ENCODE measurements around the gene GGT7. TPM values are rescaled to one million over a fixed set of nuclear protein-coding genes. Genes with fewer than 3 reads are reported as not detected.

Gene GGT7
- total RNA-seq, 1 experiment from 2014 or later, result 27.7 TPM

DNA sequence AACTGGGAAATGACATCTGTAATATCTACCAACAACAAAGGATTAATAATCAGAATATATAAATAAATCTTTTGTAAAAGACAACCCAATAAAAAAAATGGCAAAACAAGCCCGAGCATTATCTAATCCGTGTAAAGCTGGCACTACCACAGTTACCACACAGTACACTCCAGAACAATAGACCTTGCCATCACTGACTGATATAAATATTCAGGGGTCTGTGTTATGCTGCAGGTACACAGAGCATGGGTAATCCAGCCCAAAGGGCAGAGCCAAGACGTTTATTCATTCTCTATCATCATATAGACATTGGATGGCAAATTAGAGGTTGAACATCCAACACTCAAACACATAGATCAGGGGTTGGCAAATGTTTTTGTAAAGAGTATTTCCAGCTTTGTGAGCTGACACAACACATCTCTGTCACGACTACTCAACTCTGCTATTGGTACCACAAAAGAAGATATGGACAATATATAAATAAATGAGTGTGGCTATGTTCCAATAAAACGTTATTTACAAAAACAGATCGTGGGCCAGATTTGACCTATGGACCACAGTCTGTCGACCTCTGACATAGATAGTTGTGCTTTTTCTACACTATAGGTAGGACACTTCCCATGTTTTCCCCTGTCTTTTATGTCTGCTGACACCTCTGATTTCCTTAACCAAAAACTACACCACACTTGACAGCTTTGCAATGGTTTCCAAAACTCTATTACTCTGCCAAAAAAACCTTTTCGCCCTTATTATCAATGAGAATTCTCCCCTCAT, 51.7 kb downstream of the GGT7 start (continued):
- TF ChIP-seq, protein P1, sequence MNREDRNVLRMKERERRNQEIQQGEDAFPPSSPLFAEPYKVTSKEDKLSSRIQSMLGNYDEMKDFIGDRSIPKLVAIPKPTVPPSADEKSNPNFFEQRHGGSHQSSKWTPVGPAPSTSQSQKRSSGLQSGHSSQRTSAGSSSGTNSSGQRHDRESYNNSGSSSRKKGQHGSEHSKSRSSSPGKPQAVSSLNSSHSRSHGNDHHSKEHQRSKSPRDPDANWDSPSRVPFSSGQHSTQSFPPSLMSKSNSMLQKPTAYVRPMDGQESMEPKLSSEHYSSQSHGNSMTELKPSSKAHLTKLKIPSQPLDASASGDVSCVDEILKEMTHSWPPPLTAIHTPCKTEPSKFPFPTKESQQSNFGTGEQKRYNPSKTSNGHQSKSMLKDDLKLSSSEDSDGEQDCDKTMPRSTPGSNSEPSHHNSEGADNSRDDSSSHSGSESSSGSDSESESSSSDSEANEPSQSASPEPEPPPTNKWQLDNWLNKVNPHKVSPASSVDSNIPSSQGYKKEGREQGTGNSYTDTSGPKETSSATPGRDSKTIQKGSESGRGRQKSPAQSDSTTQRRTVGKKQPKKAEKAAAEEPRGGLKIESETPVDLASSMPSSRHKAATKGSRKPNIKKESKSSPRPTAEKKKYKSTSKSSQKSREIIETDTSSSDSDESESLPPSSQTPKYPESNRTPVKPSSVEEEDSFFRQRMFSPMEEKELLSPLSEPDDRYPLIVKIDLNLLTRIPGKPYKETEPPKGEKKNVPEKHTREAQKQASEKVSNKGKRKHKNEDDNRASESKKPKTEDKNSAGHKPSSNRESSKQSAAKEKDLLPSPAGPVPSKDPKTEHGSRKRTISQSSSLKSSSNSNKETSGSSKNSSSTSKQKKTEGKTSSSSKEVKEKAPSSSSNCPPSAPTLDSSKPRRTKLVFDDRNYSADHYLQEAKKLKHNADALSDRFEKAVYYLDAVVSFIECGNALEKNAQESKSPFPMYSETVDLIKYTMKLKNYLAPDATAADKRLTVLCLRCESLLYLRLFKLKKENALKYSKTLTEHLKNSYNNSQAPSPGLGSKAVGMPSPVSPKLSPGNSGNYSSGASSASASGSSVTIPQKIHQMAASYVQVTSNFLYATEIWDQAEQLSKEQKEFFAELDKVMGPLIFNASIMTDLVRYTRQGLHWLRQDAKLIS (CRISPR knock-in tag; IDR thresholded peaks at IDR 0.05; ENCODE audit: borderline replicate concordance), result no peak
- TF ChIP-seq, protein P2, sequence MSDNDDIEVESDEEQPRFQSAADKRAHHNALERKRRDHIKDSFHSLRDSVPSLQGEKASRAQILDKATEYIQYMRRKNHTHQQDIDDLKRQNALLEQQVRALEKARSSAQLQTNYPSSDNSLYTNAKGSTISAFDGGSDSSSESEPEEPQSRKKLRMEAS (CRISPR knock-in tag; IDR thresholded peaks at IDR 0.05), result no peak
- TF ChIP-seq SMAD3 (CRISPR knock-in tag; IDR thresholded peaks at IDR 0.05; ENCODE audit: borderline replicate concordance), result no peak
- no peak for TF ChIP-seq ZNF281 (CRISPR knock-in tag; IDR thresholded peaks at IDR 0.05)
- TF ChIP-seq, protein P3, sequence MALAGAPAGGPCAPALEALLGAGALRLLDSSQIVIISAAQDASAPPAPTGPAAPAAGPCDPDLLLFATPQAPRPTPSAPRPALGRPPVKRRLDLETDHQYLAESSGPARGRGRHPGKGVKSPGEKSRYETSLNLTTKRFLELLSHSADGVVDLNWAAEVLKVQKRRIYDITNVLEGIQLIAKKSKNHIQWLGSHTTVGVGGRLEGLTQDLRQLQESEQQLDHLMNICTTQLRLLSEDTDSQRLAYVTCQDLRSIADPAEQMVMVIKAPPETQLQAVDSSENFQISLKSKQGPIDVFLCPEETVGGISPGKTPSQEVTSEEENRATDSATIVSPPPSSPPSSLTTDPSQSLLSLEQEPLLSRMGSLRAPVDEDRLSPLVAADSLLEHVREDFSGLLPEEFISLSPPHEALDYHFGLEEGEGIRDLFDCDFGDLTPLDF (CRISPR knock-in tag; IDR thresholded peaks at IDR 0.05), result no peak
- TF ChIP-seq NFE2L1 (CRISPR knock-in tag; IDR thresholded peaks at IDR 0.05), result no peak
- no peak for TF ChIP-seq ELF4 (CRISPR knock-in tag; IDR thresholded peaks at IDR 0.05; ENCODE audit: low read depth)

DNA sequence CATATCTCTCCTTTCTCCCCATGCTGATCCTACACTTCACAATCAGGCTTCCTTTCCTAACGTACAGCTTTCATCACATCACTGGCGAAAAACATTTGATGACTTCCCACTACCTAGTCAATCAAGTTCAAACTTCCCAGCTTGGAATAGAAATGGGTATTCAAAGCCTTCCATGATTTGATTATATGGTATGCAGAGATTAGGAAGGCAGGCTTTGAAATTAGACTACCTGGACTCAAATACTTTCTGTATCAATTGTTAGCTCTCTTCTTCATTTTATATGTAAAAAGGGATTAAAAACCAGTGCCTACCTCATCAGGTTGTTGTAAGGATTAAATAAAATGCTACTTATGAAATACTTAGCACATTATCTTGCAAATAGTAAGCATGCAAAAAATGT, 54.9 kb downstream of the GGT7 start:
- peaks cover 6% of the 10 kb centered on the region for H3K9me3 Mint-ChIP-seq
- H3K4me1 Mint-ChIP-seq, result peaks cover 10% of the 10 kb centered on the region
- ChIA-PET POLR2A (no interaction called here), CTCF (interaction anchor here (1.2 to 1.6 kb wide), 2 partner anchors 48 to 59 kb away, joined by 3 to 7 read pairs; partner anchors contain the start of gene ACSS2)
- no peak overlapping the region for H3K4me3 Mint-ChIP-seq
- H3K36me3 Mint-ChIP-seq, result peaks cover 5% of the 10 kb centered on the region
- no peak overlapping the region for H3K27ac Mint-ChIP-seq
- H3K27me3 Mint-ChIP-seq (ENCODE audit: low read depth), result no peaks in the 10 kb centered on the region
- ATAC-seq, result no peak
- DNase-seq (ENCODE audit: low spot score), result no peak
- TF ChIP-seq JUN (CRISPR knock-in tag; IDR thresholded peaks at IDR 0.05), result no peak
- TF ChIP-seq, protein P1 (CRISPR knock-in tag; IDR thresholded peaks at IDR 0.05; ENCODE audit: borderline replicate concordance), result no peak
- no peak for TF ChIP-seq ZNF138 (CRISPR knock-in tag; conservative IDR thresholded peaks at IDR 0.05)
- no peak for TF ChIP-seq ZMAT4 (CRISPR knock-in tag; IDR thresholded peaks at IDR 0.05)
- TF ChIP-seq, protein P4, sequence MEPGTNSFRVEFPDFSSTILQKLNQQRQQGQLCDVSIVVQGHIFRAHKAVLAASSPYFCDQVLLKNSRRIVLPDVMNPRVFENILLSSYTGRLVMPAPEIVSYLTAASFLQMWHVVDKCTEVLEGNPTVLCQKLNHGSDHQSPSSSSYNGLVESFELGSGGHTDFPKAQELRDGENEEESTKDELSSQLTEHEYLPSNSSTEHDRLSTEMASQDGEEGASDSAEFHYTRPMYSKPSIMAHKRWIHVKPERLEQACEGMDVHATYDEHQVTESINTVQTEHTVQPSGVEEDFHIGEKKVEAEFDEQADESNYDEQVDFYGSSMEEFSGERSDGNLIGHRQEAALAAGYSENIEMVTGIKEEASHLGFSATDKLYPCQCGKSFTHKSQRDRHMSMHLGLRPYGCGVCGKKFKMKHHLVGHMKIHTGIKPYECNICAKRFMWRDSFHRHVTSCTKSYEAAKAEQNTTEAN (CRISPR knock-in tag; IDR thresholded peaks at IDR 0.05), result no peak
- no peak for TF ChIP-seq PREB (CRISPR knock-in tag; IDR thresholded peaks at IDR 0.05; ENCODE audit: borderline replicate concordance)
- no peak for TF ChIP-seq OVOL2 (CRISPR knock-in tag; IDR thresholded peaks at IDR 0.05; ENCODE audit: borderline replicate concordance)
- TF ChIP-seq, protein P5, sequence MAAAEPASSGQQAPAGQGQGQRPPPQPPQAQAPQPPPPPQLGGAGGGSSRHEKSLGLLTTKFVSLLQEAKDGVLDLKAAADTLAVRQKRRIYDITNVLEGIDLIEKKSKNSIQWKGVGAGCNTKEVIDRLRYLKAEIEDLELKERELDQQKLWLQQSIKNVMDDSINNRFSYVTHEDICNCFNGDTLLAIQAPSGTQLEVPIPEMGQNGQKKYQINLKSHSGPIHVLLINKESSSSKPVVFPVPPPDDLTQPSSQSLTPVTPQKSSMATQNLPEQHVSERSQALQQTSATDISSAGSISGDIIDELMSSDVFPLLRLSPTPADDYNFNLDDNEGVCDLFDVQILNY (CRISPR knock-in tag; IDR thresholded peaks at IDR 0.05), result no peak
- TF ChIP-seq, protein P6, sequence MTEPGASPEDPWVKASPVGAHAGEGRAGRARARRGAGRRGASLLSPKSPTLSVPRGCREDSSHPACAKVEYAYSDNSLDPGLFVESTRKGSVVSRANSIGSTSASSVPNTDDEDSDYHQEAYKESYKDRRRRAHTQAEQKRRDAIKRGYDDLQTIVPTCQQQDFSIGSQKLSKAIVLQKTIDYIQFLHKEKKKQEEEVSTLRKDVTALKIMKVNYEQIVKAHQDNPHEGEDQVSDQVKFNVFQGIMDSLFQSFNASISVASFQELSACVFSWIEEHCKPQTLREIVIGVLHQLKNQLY (CRISPR knock-in tag; IDR thresholded peaks at IDR 0.05), result no peak
